Right lobe of liver (tissue), 6 donors: ENCODE results near the gene PLA2R1. TPM values are rescaled to one million over a fixed set of nuclear protein-coding genes. Genes with fewer than 3 reads are reported as not detected.

Experiments used
- ATAC-seq, 4 donors: fragments of 200-7000 bp; cut with Tn5 transposase; one replicate each; pipeline ENCODE4 v1.9.1; 2020; ENCODE audit warnings: mild to moderate bottlenecking in 4 of 4, moderate library complexity in 4 of 4
- DNase-seq, 3 donors: peaks; one replicate each; pipeline ENCODE4 v3.0.0-alpha.2; 2020
- H3K27ac ChIP-seq, 3 donors: fragments of 200-600 bp; one replicate each; pipeline ENCODE4 v1.8.0; 2022
- H3K27me3 ChIP-seq, 2 donors: fragments of 200-600 bp; one replicate each; pipeline ENCODE4 v1.8.0; 2022
- H3K36me3 ChIP-seq, 4 donors: fragments of 200-600 bp; sonication (generic) in 1 of 4; one replicate each; pipeline versions ENCODE4 v1.5.1 to v1.8.0; 2017 to 2022; ENCODE audit warnings: control low read depth in 1 of 4
- H3K4me1 ChIP-seq, 4 donors: fragments of 200-600 bp; sonication (generic) in 1 of 4; one replicate each; pipeline versions ENCODE4 v1.5.1 to v1.8.0; 2017 to 2022; ENCODE audit warnings: control low read depth in 1 of 4
- H3K4me3 ChIP-seq, 3 donors: fragments of 200-600 bp; one replicate each; pipeline ENCODE4 v1.8.0; 2022
- H3K9me3 ChIP-seq, 4 donors: fragments of 200-600 bp; sonication (generic) in 1 of 4; one replicate each; pipeline versions ENCODE4 v1.5.1 to v1.8.0; 2017 to 2022; ENCODE audit warnings: control low read depth in 1 of 4
- POLR2A ChIP-seq: fragments of 450-650 bp; IDR thresholded peaks from one replicate; pipeline ENCODE4 v1.6.1; 2017; ENCODE audit warnings: antibody characterized with exemption, mild to moderate bottlenecking
- WGBS: methylation state at CpG from one replicate; pipeline ENCODE4 v1.1.6; 2018; ENCODE audit warnings: low coverage, low lambda C conversion rate; ENCODE audit not compliant: insufficient coverage; ENCODE audit errors: missing lambda C conversion rate; 5-methylcytosine and 5-hydroxymethylcytosine counted together
- intact Hi-C, 2 donors: fragments of 100-400 bp; cut with DNase I; formaldehyde crosslinking; loops; one replicate each; pipeline versions ENCODE4 v1.11.2 to v1.14.1; 2022
- total RNA-seq, 6 experiments: library from RNA; depleted of rRNA in 2 of 6; stranded (reverse); fragments of >200 nt in 2 of 6; fragmentation: NEBNext Ultra II Directional in 3 of 6; extraction: Animal tissue kit (Norgen Biotek cat#: 25700) in 3 of 6; gene quantifications; one replicate each; pipeline versions ENCODE4 v1.1.0 to v1.2.4, GENCODE V29; 2016 to 2023
- TF ChIP-seq, protein P1 (sequence below), 4 donors: fragments of 200-600 bp in 3 of 4; fragments of 450-650 bp in 1 of 4; IDR thresholded peaks; one replicate each; pipeline versions ENCODE4 v1.5.1 to v1.8.0; 2016 to 2022; ENCODE audit warnings: antibody characterized with exemption in 4 of 4, mild to moderate bottlenecking in 2 of 4
- donor health status: DM: no; HTN: yes; CAD: no.
- donor health status: DM: no; HTN: no; CAD: no.
- donor health status: DM: no; HTN: no; CAD: no.
- donor health status: DM: no; HTN: yes; CAD: no.
- donor health status: DM: no; HTN: yes; CAD: no.

The PLA2R1 gene
- total RNA-seq, 6 experiments from 2014 or later = 0.70 to 1.6 (median 0.97) TPM

DNA sequence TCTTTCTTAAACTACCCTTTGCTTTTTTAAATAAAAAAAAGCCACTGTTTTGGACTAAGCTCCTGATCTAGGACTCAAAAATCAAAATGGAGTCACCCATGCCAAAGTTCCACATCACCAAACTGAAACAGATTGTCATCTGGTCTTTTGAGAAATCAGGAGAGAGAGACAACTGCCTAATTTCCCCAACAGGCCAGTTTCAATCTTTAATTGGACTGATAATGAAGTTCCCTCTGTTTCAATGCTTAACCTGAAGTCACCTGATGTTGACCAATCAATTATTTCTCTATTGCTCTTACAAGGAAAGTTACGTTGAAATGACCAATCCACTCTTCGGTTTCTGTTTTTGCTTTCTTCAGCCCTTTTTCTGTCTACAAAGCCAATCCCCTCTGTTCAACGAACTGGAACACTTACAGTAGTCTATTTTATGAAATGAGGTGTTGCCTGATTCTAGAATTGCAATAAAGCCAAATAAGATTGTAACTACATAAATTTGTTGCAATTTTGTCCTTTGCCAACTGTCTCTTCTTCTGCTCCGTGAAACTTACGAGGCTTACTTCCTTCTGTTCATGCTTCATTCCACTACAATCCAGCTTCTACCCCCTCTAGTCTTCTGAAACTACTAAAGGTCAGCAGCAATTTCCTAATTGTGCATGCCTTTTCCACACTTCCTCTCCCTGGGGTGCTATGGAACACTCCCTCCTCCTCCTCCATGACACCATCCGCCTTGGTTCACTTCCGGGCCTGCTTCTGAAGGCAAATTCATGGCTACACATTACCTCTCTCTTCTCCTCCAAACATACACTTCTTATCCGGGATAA, 169.2 kb downstream of the PLA2R1 start:
- Histone ChIP-seq H3K36me3 (no peaks in the 10 kb centered on the region), H3K4me1 (no peaks in the 10 kb centered on the region), H3K27ac (no peak overlapping the region), H3K4me3 (no peak overlapping the region), H3K9me3 (no peaks in the 10 kb centered on the region), H3K27me3 (no peaks in the 10 kb centered on the region)
- intact Hi-C loops = no loop called here
- ATAC-seq (peak in 3 of 4 donors; percentile 20 to 38 (median 33)), DNase-seq (no peak)
- 68% methylated on average over 8 of the region's 8 CpGs for WGBS
- TF ChIP-seq POLR2A = no peak
- TF ChIP-seq, protein P1, sequence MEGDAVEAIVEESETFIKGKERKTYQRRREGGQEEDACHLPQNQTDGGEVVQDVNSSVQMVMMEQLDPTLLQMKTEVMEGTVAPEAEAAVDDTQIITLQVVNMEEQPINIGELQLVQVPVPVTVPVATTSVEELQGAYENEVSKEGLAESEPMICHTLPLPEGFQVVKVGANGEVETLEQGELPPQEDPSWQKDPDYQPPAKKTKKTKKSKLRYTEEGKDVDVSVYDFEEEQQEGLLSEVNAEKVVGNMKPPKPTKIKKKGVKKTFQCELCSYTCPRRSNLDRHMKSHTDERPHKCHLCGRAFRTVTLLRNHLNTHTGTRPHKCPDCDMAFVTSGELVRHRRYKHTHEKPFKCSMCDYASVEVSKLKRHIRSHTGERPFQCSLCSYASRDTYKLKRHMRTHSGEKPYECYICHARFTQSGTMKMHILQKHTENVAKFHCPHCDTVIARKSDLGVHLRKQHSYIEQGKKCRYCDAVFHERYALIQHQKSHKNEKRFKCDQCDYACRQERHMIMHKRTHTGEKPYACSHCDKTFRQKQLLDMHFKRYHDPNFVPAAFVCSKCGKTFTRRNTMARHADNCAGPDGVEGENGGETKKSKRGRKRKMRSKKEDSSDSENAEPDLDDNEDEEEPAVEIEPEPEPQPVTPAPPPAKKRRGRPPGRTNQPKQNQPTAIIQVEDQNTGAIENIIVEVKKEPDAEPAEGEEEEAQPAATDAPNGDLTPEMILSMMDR (IDR thresholded peaks at IDR 0.05) = no peak

DNA sequence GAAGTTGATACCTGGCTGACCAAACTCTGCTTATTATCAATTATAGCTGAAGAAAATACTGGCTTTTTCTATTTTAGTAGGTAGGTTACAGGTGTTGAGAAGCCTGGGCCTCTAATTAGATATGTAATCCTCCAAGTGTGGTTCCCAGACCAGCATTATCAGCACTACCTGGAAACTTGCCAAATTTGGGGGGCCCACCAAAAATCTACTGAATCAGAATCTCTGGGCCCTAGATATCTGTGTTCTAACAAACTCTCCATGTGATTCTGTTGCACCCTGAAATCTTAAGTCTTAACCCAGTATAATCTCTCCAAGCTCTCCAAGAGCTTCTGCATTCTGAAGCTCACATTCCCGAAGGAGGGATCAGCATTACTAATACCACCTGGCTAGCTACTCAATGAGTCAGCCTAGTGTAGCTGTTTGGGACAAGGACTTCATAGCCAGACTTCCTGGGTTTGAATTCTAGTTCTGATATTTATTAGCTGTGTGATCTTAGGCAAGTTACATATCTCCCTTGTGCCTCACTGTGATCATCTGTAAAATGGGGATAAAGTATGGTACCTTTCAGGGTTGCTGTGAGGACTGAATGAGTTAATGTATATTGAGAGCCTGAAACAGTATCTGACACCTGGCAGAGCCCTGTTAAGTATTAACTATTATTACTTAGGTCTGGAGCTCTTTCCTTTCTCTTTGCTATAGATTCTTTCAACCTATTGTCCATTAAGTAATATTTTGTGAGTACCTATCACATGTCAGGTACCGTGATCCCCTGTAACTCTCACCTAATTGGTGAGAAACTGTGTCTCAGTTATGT, 170.3 kb downstream of the PLA2R1 start:
- TF ChIP-seq, protein P1 (IDR thresholded peaks at IDR 0.05) = no peak
- TF ChIP-seq POLR2A = no peak
- no peaks in the 10 kb centered on the region for H3K27me3 ChIP-seq
- intact Hi-C loops = no loop called here
- H3K4me3 ChIP-seq = no peak overlapping the region
- 54% methylated on average over 1 of the region's 2 CpGs for WGBS
- H3K9me3 ChIP-seq = no peaks in the 10 kb centered on the region
- ATAC-seq = no peak
- no peak for DNase-seq
- no peak overlapping the region for H3K27ac ChIP-seq
- no peaks in the 10 kb centered on the region for H3K36me3 ChIP-seq
- H3K4me1 ChIP-seq = no peaks in the 10 kb centered on the region

DNA sequence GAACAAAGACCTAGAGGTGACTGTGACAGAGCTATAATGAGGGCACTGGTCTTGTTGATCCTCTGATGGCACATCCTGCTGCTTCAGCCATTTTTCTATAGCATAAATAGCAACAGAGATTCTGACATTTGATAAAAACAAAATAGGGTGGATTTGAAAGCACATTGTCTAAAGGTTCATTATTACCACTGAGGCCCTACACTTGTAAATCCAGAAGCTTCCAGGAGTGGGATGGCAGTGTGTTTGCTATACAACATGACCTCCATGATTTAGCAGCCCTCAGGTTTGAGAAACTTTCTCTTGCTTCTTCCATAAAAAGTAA, 171.2 kb downstream of the PLA2R1 start:
- H3K9me3 ChIP-seq = no peaks in the 10 kb centered on the region
- no peak for TF ChIP-seq POLR2A
- TF ChIP-seq, protein P1 (IDR thresholded peaks at IDR 0.05) = no peak
- no peaks in the 10 kb centered on the region for H3K27me3 ChIP-seq

DNA sequence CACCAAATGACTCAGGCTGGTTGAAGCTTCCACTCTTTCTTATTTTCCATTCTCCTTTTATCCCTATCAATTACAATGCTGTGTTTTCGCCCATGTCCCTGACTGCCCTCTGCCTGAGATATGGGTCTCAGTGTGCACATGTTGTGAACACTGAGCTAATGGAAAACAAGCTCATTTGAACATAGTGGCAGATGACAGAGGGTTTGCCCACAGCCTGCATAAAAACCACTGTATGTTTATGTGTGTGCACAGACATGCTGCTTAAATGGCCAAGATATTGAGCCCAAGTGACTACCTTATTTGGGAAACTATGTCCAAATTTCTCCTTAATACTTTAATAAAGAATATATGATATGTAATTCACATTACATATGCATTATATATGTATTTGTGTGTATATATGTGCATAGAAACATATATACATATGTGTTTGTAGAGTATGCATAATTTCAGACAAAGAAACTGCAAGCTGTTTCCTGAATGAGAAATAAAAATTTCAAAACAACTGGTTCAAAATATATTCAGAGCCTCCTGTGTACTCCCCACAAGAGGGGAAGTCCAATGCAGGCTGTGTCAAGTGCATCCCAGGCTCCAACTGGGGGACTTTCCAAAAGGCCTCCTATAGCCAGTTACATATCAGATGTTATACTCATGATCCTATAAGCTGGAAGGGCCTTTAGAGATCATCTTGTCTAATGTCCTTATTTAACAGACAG, 171.7 kb downstream of the PLA2R1 start:
- peak in 1 of 4 donors; percentile 28 for ATAC-seq

More for the DNA sequence above, 171.2 kb downstream of the PLA2R1 start:
- H3K27ac ChIP-seq = no peak overlapping the region
- no peaks in the 10 kb centered on the region for H3K4me1 ChIP-seq
- no peaks in the 10 kb centered on the region for H3K36me3 ChIP-seq
- DNase-seq (no peak), ATAC-seq (no peak)
- intact Hi-C loops = no loop called here
- no peak overlapping the region for H3K4me3 ChIP-seq

More for the DNA sequence above, 171.7 kb downstream of the PLA2R1 start:
- no peaks in the 10 kb centered on the region for H3K36me3 ChIP-seq
- TF ChIP-seq, protein P1 (IDR thresholded peaks at IDR 0.05) = no peak
- TF ChIP-seq POLR2A = no peak
- no peak overlapping the region for H3K4me3 ChIP-seq
- no peak for DNase-seq
- no peaks in the 10 kb centered on the region for H3K27me3 ChIP-seq
- 86% methylated on average over 1 of the region's 1 CpG for WGBS
- H3K4me1 ChIP-seq = no peaks in the 10 kb centered on the region
- intact Hi-C loops = no loop called here
- no peaks in the 10 kb centered on the region for H3K9me3 ChIP-seq
- no peak overlapping the region for H3K27ac ChIP-seq
